ENCODE measurements around the gene MLLT10.

DNA sequence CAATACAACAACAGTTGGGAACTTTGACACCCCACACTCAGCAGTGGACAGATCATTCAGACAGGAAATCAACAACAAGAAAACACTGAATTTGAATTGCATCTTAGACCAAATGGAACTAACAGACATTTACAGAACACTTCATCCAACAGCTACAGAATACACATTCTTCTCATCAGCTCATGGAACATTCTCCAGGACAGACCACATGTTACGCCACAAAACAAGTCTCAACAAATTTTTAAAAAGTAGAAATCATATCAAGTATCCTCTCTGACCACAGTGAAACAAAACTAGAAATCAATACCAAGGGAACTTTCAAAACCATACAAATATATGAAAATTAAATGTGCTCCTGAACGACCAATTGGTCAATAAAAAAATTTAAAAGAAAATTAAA lies 257.2 kb downstream of the MLLT10 start:
- TF ChIP-seq, protein P1, sequence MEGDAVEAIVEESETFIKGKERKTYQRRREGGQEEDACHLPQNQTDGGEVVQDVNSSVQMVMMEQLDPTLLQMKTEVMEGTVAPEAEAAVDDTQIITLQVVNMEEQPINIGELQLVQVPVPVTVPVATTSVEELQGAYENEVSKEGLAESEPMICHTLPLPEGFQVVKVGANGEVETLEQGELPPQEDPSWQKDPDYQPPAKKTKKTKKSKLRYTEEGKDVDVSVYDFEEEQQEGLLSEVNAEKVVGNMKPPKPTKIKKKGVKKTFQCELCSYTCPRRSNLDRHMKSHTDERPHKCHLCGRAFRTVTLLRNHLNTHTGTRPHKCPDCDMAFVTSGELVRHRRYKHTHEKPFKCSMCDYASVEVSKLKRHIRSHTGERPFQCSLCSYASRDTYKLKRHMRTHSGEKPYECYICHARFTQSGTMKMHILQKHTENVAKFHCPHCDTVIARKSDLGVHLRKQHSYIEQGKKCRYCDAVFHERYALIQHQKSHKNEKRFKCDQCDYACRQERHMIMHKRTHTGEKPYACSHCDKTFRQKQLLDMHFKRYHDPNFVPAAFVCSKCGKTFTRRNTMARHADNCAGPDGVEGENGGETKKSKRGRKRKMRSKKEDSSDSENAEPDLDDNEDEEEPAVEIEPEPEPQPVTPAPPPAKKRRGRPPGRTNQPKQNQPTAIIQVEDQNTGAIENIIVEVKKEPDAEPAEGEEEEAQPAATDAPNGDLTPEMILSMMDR (IDR thresholded peaks at IDR 0.05), result no peak
- TF ChIP-seq POLR2A (IDR thresholded peaks at IDR 0.05) (no peak), EP300 (IDR thresholded peaks at IDR 0.05) (no peak)

Data from ovary (tissue), 3 donors.